CD14-positive monocyte (primary cell): Measurements from ENCODE around the gene FANCI. TPM values are rescaled to one million over a fixed set of nuclear protein-coding genes. Genes with fewer than 3 reads are reported as not detected.

Experiments
- DNase-seq, 3 donors: peaks; one replicate each; pipeline ENCODE4 v3.0.0-alpha.2; 2011 to 2022
- H2AFZ ChIP-seq: 2 replicates; pipeline ENCODE4 v1.6.0; 2012; ENCODE audit warnings: mild to moderate bottlenecking, low read depth, low read length, inconsistent platforms; ENCODE audit not compliant: insufficient read depth, poor library complexity, severe bottlenecking
- H3K27ac ChIP-seq, 2 donors: 1 replicate in 1 of 2; 2 replicates in 1 of 2; pipeline ENCODE4 v1.5.1; 2012 to 2013; ENCODE audit warnings: low read length in 2 of 2, control low read depth in 1 of 2, inconsistent platforms in 1 of 2, low read depth in 1 of 2, mild to moderate bottlenecking in 1 of 2
- H3K27me3 ChIP-seq, 2 donors: one replicate each; pipeline versions ENCODE4 v1.6.0 to v1.6.1; 2011 to 2013; ENCODE audit warnings: low read length in 2 of 2; ENCODE audit not compliant: control insufficient read depth in 2 of 2, insufficient read depth in 2 of 2
- H3K36me3 ChIP-seq, 2 donors: replicated peaks in 1 of 2; 1 replicate in 1 of 2; 2 replicates in 1 of 2; pipeline versions ENCODE4 v1.5.1 to v1.6.1; 2012 to 2013; ENCODE audit warnings: low read length in 2 of 2, control low read depth in 1 of 2, inconsistent platforms in 1 of 2, mild to moderate bottlenecking in 1 of 2; ENCODE audit not compliant: insufficient read depth in 2 of 2, control insufficient read depth in 1 of 2
- H3K4me1 ChIP-seq, 2 donors: 1 replicate in 1 of 2; 2 replicates in 1 of 2; pipeline versions ENCODE4 v1.5.1 to v1.6.1; 2012 to 2013; ENCODE audit warnings: low read length in 2 of 2, control low read depth in 1 of 2, inconsistent platforms in 1 of 2, mild to moderate bottlenecking in 1 of 2, moderate library complexity in 1 of 2; ENCODE audit not compliant: insufficient read depth in 2 of 2, control insufficient read depth in 1 of 2
- H3K4me2 ChIP-seq: replicated peaks from 2 replicates; pipeline ENCODE3; 2012; ENCODE audit warnings: low read length, moderate library complexity, mild to moderate bottlenecking; ENCODE audit not compliant: poor library complexity, severe bottlenecking; ENCODE audit errors: extremely low read depth
- H3K4me3 ChIP-seq, 3 experiments: fragments of 200-600 bp in 1 of 3; sonication (generic) in 1 of 3; replicated peaks in 1 of 3; 1 replicate in 2 of 3; 2 replicates in 1 of 3; pipeline ENCODE4 v1.5.1; 2011 to 2013; ENCODE audit warnings: low read length in 3 of 3, mild to moderate bottlenecking in 3 of 3, control low read depth in 2 of 3, low read depth in 2 of 3, inconsistent platforms in 1 of 3, moderate library complexity in 1 of 3
- H3K79me2 ChIP-seq: 2 replicates; pipeline ENCODE4 v1.6.0; 2012; ENCODE audit warnings: mild to moderate bottlenecking, control low read depth, inconsistent platforms, low read length, moderate library complexity; ENCODE audit not compliant: insufficient read depth
- H3K9ac ChIP-seq: 2 replicates; pipeline ENCODE4 v1.6.0; 2017; ENCODE audit warnings: low read length, mild to moderate bottlenecking; ENCODE audit not compliant: insufficient read depth, poor library complexity, severe bottlenecking
- H3K9me3 ChIP-seq, 2 donors: replicated peaks in 1 of 2; 1 replicate in 1 of 2; 2 replicates in 1 of 2; pipeline versions ENCODE4 v1.5.1 to v1.6.1; 2012 to 2013; ENCODE audit warnings: low read length in 2 of 2, control low read depth in 1 of 2; ENCODE audit not compliant: control insufficient read depth in 1 of 2, insufficient read depth in 1 of 2
- H4K20me1 ChIP-seq: 2 replicates; pipeline ENCODE4 v1.6.0; 2012; ENCODE audit warnings: mild to moderate bottlenecking, low read length, control low read depth, moderate library complexity; ENCODE audit not compliant: insufficient read depth
- H3K27ac Mint-ChIP-seq, 7 donors: one replicate each; pipeline ENCODE4 v1.8.0; 2020; ENCODE audit warnings: mild to moderate bottlenecking in 7 of 7, mixed read lengths in 7 of 7, moderate library complexity in 6 of 7, inconsistent platforms in 2 of 7
- H3K27me3 Mint-ChIP-seq, 3 donors: one replicate each; pipeline ENCODE4 v1.8.0; 2021 to 2022; ENCODE audit warnings: low read depth in 3 of 3, mild to moderate bottlenecking in 3 of 3, mixed read lengths in 3 of 3, moderate library complexity in 3 of 3, inconsistent platforms in 1 of 3
- H3K36me3 Mint-ChIP-seq, 2 donors: one replicate each; pipeline ENCODE4 v1.8.0; 2020; ENCODE audit warnings: mixed read lengths in 2 of 2, inconsistent platforms in 1 of 2, mild to moderate bottlenecking in 1 of 2
- H3K4me1 Mint-ChIP-seq: one replicate; pipeline ENCODE4 v1.8.0; 2020; ENCODE audit warnings: mild to moderate bottlenecking, mixed read lengths
- H3K4me3 Mint-ChIP-seq, 2 donors: one replicate each; pipeline ENCODE4 v1.8.0; 2020; ENCODE audit warnings: mild to moderate bottlenecking in 2 of 2, mixed read lengths in 2 of 2, moderate library complexity in 1 of 2
- H3K9me3 Mint-ChIP-seq, 7 donors: one replicate each; pipeline ENCODE4 v1.8.0; 2020 to 2022; ENCODE audit warnings: mixed read lengths in 7 of 7, mild to moderate bottlenecking in 6 of 7, moderate library complexity in 6 of 7, inconsistent platforms in 2 of 7
- WGBS: methylation state at CpG from one replicate; pipeline ENCODE4 v1.1.5; 2013; ENCODE audit warnings: missing lambda C conversion rate; ENCODE audit not compliant: insufficient coverage; 5-methylcytosine and 5-hydroxymethylcytosine counted together
- intact Hi-C, 2 donors: fragments of 100-400 bp; cut with micrococcal nuclease; formaldehyde crosslinking; loops; one replicate each; pipeline versions ENCODE4 v1.15.0 to v1.15.1; 2023
- polyA plus RNA-seq, 3 donors: library from polyadenylated mRNA; depleted of rRNA in 1 of 3; unstranded in 2 of 3; stranded (reverse) in 1 of 3; fragments of 300-500 nt in 2 of 3; fragments of >200 nt in 1 of 3; fragmentation: Illumina TruSeq in 2 of 3; gene quantifications; 1 replicate in 2 of 3; 2 replicates in 1 of 3; pipeline ENCODE4 v1.2.3, GENCODE V29; 2012 to 2021
- TF ChIP-seq, protein P1 (sequence below): fragments of 200-600 bp; IDR thresholded peaks from one replicate; pipeline ENCODE4 v1.8.0; 2022; ENCODE audit warnings: antibody characterized with exemption, mild to moderate bottlenecking

FANCI gene
- polyA plus RNA-seq, 3 donors, result 1.4 to 2.6 (median 1.5) TPM

DNA sequence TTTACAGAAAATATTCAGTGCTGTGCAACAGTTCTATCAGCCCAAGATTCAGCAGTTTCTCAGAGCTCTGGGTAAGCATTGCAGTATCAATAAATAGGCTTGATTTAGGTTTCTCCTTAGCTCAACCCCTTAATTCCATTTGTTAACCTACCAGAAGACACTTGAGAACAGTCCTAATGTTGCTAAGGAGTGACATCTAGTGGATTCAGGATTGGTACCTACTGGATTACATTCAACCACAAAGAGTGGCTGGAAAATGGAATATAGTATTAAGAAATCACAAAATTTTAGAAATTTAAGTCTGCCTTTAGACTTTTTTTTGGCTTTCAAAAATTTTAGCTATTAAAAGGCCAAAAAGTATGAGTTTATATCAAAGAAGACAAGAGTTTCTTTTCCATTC lies 56.1 kb downstream of the FANCI start:
- Histone ChIP-seq H3K4me3 (no peak overlapping the region), H3K9ac (no peak overlapping the region), H3K27ac (no peak overlapping the region), H3K4me2 (no peak overlapping the region), H3K36me3 (peaks cover 23 to 56% of the 10 kb centered on the region in 2 donors), H3K79me2 (no peaks in the 10 kb centered on the region), H2AFZ (no peak overlapping the region), H3K27me3 (no peaks in the 10 kb centered on the region), H4K20me1 (no peaks in the 10 kb centered on the region), H3K9me3 (no peaks in the 10 kb centered on the region), H3K4me1 (no peaks in the 10 kb centered on the region)
- no peaks in the 10 kb centered on the region for H3K27me3 Mint-ChIP-seq
- peaks cover 0 to 2% (median 0%) of the 10 kb centered on the region in 7 donors for H3K9me3 Mint-ChIP-seq
- intact Hi-C loops, result no loop called here
- TF ChIP-seq, protein P1, sequence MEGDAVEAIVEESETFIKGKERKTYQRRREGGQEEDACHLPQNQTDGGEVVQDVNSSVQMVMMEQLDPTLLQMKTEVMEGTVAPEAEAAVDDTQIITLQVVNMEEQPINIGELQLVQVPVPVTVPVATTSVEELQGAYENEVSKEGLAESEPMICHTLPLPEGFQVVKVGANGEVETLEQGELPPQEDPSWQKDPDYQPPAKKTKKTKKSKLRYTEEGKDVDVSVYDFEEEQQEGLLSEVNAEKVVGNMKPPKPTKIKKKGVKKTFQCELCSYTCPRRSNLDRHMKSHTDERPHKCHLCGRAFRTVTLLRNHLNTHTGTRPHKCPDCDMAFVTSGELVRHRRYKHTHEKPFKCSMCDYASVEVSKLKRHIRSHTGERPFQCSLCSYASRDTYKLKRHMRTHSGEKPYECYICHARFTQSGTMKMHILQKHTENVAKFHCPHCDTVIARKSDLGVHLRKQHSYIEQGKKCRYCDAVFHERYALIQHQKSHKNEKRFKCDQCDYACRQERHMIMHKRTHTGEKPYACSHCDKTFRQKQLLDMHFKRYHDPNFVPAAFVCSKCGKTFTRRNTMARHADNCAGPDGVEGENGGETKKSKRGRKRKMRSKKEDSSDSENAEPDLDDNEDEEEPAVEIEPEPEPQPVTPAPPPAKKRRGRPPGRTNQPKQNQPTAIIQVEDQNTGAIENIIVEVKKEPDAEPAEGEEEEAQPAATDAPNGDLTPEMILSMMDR, result no peak
- H3K36me3 Mint-ChIP-seq, result peaks cover 48 to 76% of the 10 kb centered on the region in 2 donors
- H3K27ac Mint-ChIP-seq, result no peak overlapping the region
- H3K4me3 Mint-ChIP-seq, result no peak overlapping the region
- no peak for DNase-seq
- no peaks in the 10 kb centered on the region for H3K4me1 Mint-ChIP-seq

DNA sequence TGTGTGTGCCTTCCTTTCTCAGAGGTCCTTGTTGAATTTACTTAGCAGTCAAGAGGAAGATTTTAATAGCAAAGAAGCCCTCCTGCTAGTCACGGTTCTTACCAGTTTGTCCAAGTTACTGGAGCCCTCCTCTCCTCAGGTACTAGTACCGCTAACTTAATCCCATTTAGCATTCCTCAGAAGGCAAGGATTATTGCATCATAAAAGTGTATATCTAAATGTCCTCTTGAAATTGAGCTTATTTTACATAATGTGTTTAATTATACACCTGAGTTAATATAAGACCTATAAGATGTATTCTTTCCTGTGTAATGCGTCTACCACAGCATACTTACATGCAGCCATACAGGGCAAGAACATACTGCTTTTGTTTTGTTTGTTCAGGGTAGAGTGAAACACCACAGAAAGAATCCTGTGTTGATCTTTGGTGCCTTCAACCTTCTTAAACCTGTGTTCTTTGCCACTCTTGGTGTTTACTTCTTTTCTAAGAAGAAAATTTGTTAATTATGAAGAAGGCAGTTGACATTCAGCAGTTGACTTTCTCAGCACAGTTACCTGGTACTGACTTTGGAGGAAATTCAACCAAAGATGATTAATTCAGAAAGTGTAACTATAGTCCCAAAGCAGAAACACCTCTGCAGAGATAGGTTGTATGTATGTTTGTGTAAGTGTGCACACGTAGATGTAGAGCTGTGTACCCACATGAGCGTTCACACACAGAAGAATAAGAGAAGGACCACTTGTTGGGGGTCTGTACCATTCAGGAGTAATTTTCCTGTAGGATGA lies 57.7 kb downstream of the FANCI start:
- H3K9me3 ChIP-seq, result no peaks in the 10 kb centered on the region
- no peaks in the 10 kb centered on the region for H3K79me2 ChIP-seq
- H3K4me1 Mint-ChIP-seq, result no peaks in the 10 kb centered on the region
- H3K27me3 ChIP-seq, result no peaks in the 10 kb centered on the region
- H3K27ac ChIP-seq, result no peak overlapping the region
- intact Hi-C loops, result no loop called here
- no peak overlapping the region for H2AFZ ChIP-seq
- no peak overlapping the region for H3K4me2 ChIP-seq
- no peak overlapping the region for H3K4me3 Mint-ChIP-seq
- no peak for DNase-seq
- H3K36me3 ChIP-seq, result peaks cover 35 to 65% of the 10 kb centered on the region in 2 donors
- no peaks in the 10 kb centered on the region for H3K4me1 ChIP-seq
- peaks cover 0 to 2% (median 0%) of the 10 kb centered on the region in 7 donors for H3K9me3 Mint-ChIP-seq
- peaks cover 59 to 83% of the 10 kb centered on the region in 2 donors for H3K36me3 Mint-ChIP-seq
- TF ChIP-seq, protein P1, result no peak
- no peak overlapping the region for H3K9ac ChIP-seq
- H3K27me3 Mint-ChIP-seq, result no peaks in the 10 kb centered on the region
- H3K4me3 ChIP-seq, result no peak overlapping the region
- H3K27ac Mint-ChIP-seq, result no peak overlapping the region
- WGBS, result no CpG with 5 or more reads among the region's 5 CpGs
- H4K20me1 ChIP-seq, result no peaks in the 10 kb centered on the region
